Endothelial cell of umbilical vein (primary cell): ENCODE data around the gene ZSWIM6. TPM values are rescaled to one million over a fixed set of nuclear protein-coding genes. Genes with fewer than 3 reads are reported as not detected.

ENCODE experiments used
- BruUV-seq: library from RNA; stranded (reverse); fragments of 400-500 nt; replicated peaks from 2 replicates; lab custom pipeline; 2021; lab: Mats Ljungman, UMichigan
- CTCF ChIA-PET: fragments of 300-600, 350-600 bp; sonication (Branson Sonifier 250); formaldehyde crosslinking; loops from one replicate; lab custom pipeline; 2021; ENCODE audit warnings: antibody characterized with exemption, inconsistent platforms; lab: Charles Lee
- POLR2A ChIA-PET: fragments of 300-600, 350-600 bp; sonication (Branson Sonifier 250); formaldehyde crosslinking; loops from one replicate; lab custom pipeline; 2021; ENCODE audit warnings: antibody characterized with exemption, inconsistent platforms; lab: Charles Lee
- DNase-seq: peaks from one replicate; pipeline ENCODE4 v3.0.0-alpha.2; 2011; ENCODE audit warnings: low read depth, low spot score
- FAIRE-seq: peaks from 2 replicates; lab custom pipeline; 2011; peaks lifted over from hg19 to GRCh38; lab: Jason Lieb, UNC
- H2AFZ ChIP-seq: 2 replicates; pipeline ENCODE4 v1.6.0; 2012; ENCODE audit warnings: low read depth, low read length, control low read depth, inconsistent platforms
- H3K27ac ChIP-seq: 2 replicates; pipeline ENCODE4 v1.5.1; 2011; ENCODE audit warnings: low read depth, mild to moderate bottlenecking, control low read depth, low read length, moderate library complexity; ENCODE audit not compliant: insufficient read depth
- H3K27me3 ChIP-seq, 2 experiments: 2 replicates each; pipeline versions ENCODE4 v1.6.0 to v1.6.1; 2011; ENCODE audit warnings: low read length in 2 of 2, mixed read lengths in 1 of 2; ENCODE audit not compliant: control insufficient read depth in 2 of 2, insufficient read depth in 2 of 2
- H3K36me3 ChIP-seq, 2 experiments: 2 replicates in 1 of 2; 3 replicates in 1 of 2; pipeline ENCODE4 v1.5.1; 2011; ENCODE audit warnings: low read length in 2 of 2, mild to moderate bottlenecking in 1 of 2, moderate library complexity in 1 of 2; ENCODE audit not compliant: control insufficient read depth in 2 of 2, insufficient read depth in 2 of 2; ENCODE audit errors: extremely low read depth in 1 of 2
- H3K4me1 ChIP-seq: 3 replicates; pipeline ENCODE4 v1.5.1; 2011; ENCODE audit warnings: mild to moderate bottlenecking, low read length; ENCODE audit not compliant: control insufficient read depth, insufficient read depth; ENCODE audit errors: extremely low read depth
- H3K4me2 ChIP-seq: 2 replicates; pipeline ENCODE4 v1.6.1; 2011; ENCODE audit warnings: low read length, control low read depth, mixed read lengths; ENCODE audit not compliant: insufficient read depth
- H3K4me3 ChIP-seq, 3 experiments: fragments of 200-600 bp in 1 of 3; sonication (generic), shearing (Covaris generic) in 1 of 3; replicated peaks in 1 of 3; 2 replicates each; pipeline ENCODE4 v1.5.1; 2011 to 2016; ENCODE audit warnings: control low read depth in 3 of 3, low read length in 3 of 3, mild to moderate bottlenecking in 2 of 3, inconsistent platforms in 1 of 3, low read depth in 1 of 3, moderate library complexity in 1 of 3; ENCODE audit not compliant: insufficient read depth in 1 of 3
- H3K79me2 ChIP-seq: 2 replicates; pipeline ENCODE4 v1.6.0; 2012; ENCODE audit warnings: low read length, inconsistent platforms; ENCODE audit not compliant: control insufficient read depth, insufficient read depth
- H3K9ac ChIP-seq: replicated peaks from 2 replicates; pipeline ENCODE3; 2011; ENCODE audit warnings: low read length, control low read depth; ENCODE audit not compliant: insufficient read depth; ENCODE audit errors: extremely low read depth
- H3K9me1 ChIP-seq: replicated peaks from 3 replicates; pipeline ENCODE4 v1.6.0; 2011; ENCODE audit warnings: mild to moderate bottlenecking, low read length; ENCODE audit not compliant: control insufficient read depth, insufficient read depth; ENCODE audit errors: extremely low read depth
- H3K9me3 ChIP-seq: replicated peaks from 2 replicates; pipeline ENCODE4 v1.5.1; 2012; ENCODE audit warnings: low read length, inconsistent platforms; ENCODE audit not compliant: control insufficient read depth, insufficient read depth
- H4K20me1 ChIP-seq: replicated peaks from 2 replicates; pipeline ENCODE3; 2011; ENCODE audit warnings: mild to moderate bottlenecking, low read length; ENCODE audit not compliant: control insufficient read depth, insufficient read depth; ENCODE audit errors: extremely low read depth
- CTCF ChIP-seq, 2 donors: IDR thresholded peaks; 1 replicate in 1 of 2; 2 replicates in 1 of 2; pipeline ENCODE4 v1.5.1; 2011; ENCODE audit warnings: low read length in 2 of 2, mild to moderate bottlenecking in 2 of 2, moderate library complexity in 2 of 2, control low read depth in 1 of 2, inconsistent platforms in 1 of 2, low read depth in 1 of 2; ENCODE audit not compliant: insufficient read depth in 1 of 2; ENCODE audit errors: extremely low read depth in 1 of 2
- EZH2 ChIP-seq: IDR thresholded peaks from 2 replicates; pipeline ENCODE4 v1.6.1; 2012; ENCODE audit warnings: borderline replicate concordance, low read depth, mild to moderate bottlenecking, moderate library complexity, low read length, inconsistent platforms; ENCODE audit not compliant: severe bottlenecking
- FOS ChIP-seq: IDR thresholded peaks from 2 replicates; pipeline ENCODE4 v1.6.1; 2011; ENCODE audit warnings: mild to moderate bottlenecking, low read length, moderate library complexity, borderline replicate concordance; ENCODE audit not compliant: insufficient read depth
- GATA2 ChIP-seq: IDR thresholded peaks from 2 replicates; pipeline ENCODE4 v1.7.0; 2011; ENCODE audit warnings: low read depth, mild to moderate bottlenecking, moderate library complexity, mixed read lengths, low read length; ENCODE audit not compliant: insufficient read length, insufficient read depth
- JUN ChIP-seq: IDR thresholded peaks from 2 replicates; pipeline ENCODE4 v1.6.1; 2011; ENCODE audit warnings: borderline replicate concordance, low read depth; ENCODE audit not compliant: insufficient read length, insufficient read depth
- MAX ChIP-seq: IDR thresholded peaks from 2 replicates; pipeline ENCODE4 v1.6.1; 2011; ENCODE audit not compliant: insufficient read depth, insufficient read length
- MYC ChIP-seq: IDR thresholded peaks from one replicate; pipeline ENCODE4 v1.6.1; 2011; ENCODE audit warnings: mild to moderate bottlenecking, low read depth, low read length
- POLR2A ChIP-seq: IDR thresholded peaks from 2 replicates; pipeline ENCODE4 v1.6.1; 2012; ENCODE audit warnings: low read depth, mild to moderate bottlenecking, control low read depth, low read length
- POLR2AphosphoS5 ChIP-seq: IDR thresholded peaks from 2 replicates; pipeline ENCODE4 v1.6.1; 2012; ENCODE audit warnings: low read depth, mild to moderate bottlenecking, control low read depth, low read length, moderate library complexity; ENCODE audit not compliant: insufficient read depth
- dilution Hi-C: fragments of 300-500 bp; cut with MboI; formaldehyde crosslinking; loops from one replicate; pipeline ENCODE4 v1.15.0; 2019; ENCODE audit warnings: low sequenced_read_pairs; ENCODE audit not compliant: extremely low pct_ligation_motif_present
- intact Hi-C: fragments of 100-400 bp; cut with micrococcal nuclease; formaldehyde crosslinking; loops from one replicate; pipeline ENCODE4 v1.10.0; 2022
- polyA plus RNA-seq, 4 experiments: library from polyadenylated mRNA; depleted of rRNA in 3 of 4; stranded (reverse) in 3 of 4; unstranded in 1 of 4; fragments of >200 nt; gene quantifications; 2 replicates each; pipeline versions ENCODE4 v1.2.1 to v1.2.3, GENCODE V29; 2011 to 2012; ENCODE audit warnings: missing spikeins in 1 of 4
- total RNA-seq: library from RNA; stranded (reverse); gene quantifications from 2 replicates; pipeline ENCODE4 v1.2.3, GENCODE V29; 2021

ZSWIM6 gene
- total and polyA plus RNA-seq, 2 donors (not counting 3 experiments of a cell fraction or from before 2014, with no cell fraction given): 14.9 to 25.3 TPM

GRCh38 chr5:61334868-61335615, 3.0 kb downstream of the ZSWIM6 start:
- intact Hi-C loops: loop anchor here (5.0 to 10.0 kb wide), 3 partner anchors 200 to 640 kb away; no protein-coding TSS in a partner anchor
- H3K4me3 ChIP-seq: peak overlapping the region; percentile 76 to 99 (median 96)
- peak; percentile 46 for DNase-seq

More at GRCh38 chr5:61334868-61335615, 3.0 kb downstream of the ZSWIM6 start:
- ChIA-PET CTCF (interaction anchor here (0.9 to 1.6 kb wide), 6 partner anchors 11 to 376 kb away, joined by 3 to 5 read pairs (median 4); no protein-coding TSS in a partner anchor), POLR2A (interaction anchor here (1.2 kb wide), 1 partner anchor 11 kb away, joined by 3 read pairs; no protein-coding TSS in a partner anchor)
- TF ChIP-seq JUN (no peak), CTCF (IDR thresholded peaks at IDR 0.05; ENCODE audit: extremely low read depth in 1 of 2, insufficient read depth in 1 of 2, low read depth in 1 of 2, low read length in 2 of 2) (no peak), MYC (no peak), MAX (no peak), GATA2 (no peak), FOS (no peak), POLR2AphosphoS5 (no peak), POLR2A (no peak), EZH2 (no peak)
- no peak for FAIRE-seq
- H3K4me1 ChIP-seq: peaks cover 16% of the 10 kb centered on the region
- peaks cover 79% of the 10 kb centered on the region for H3K79me2 ChIP-seq
- H2AFZ ChIP-seq: no peak overlapping the region
- H3K9me1 ChIP-seq: no peaks in the 10 kb centered on the region
- no TSS peak for BruUV-seq
- no peaks in the 10 kb centered on the region for H3K36me3 ChIP-seq
- peaks cover 13% of the 10 kb centered on the region for H4K20me1 ChIP-seq
- dilution Hi-C loops: no loop called here
- H3K9me3 ChIP-seq: no peaks in the 10 kb centered on the region
- H3K4me2 ChIP-seq: peak overlapping the region; percentile 96
- H3K27ac ChIP-seq: no peak overlapping the region
- H3K9ac ChIP-seq: peak overlapping the region; percentile 92
- no peaks in the 10 kb centered on the region for H3K27me3 ChIP-seq
